CD14-positive monocyte (primary cell): ENCODE results near the gene U2SURP. TPM values are rescaled to one million over a fixed set of nuclear protein-coding genes. Genes with fewer than 3 reads are reported as not detected.

Source experiments
- DNase-seq, 3 donors: peaks; one replicate each; pipeline ENCODE4 v3.0.0-alpha.2; 2011 to 2022
- H2AFZ ChIP-seq: 2 replicates; pipeline ENCODE4 v1.6.0; 2012; ENCODE audit warnings: mild to moderate bottlenecking, low read depth, low read length, inconsistent platforms; ENCODE audit not compliant: insufficient read depth, poor library complexity, severe bottlenecking
- H3K27ac ChIP-seq, 2 donors: 1 replicate in 1 of 2; 2 replicates in 1 of 2; pipeline ENCODE4 v1.5.1; 2012 to 2013; ENCODE audit warnings: low read length in 2 of 2, control low read depth in 1 of 2, inconsistent platforms in 1 of 2, low read depth in 1 of 2, mild to moderate bottlenecking in 1 of 2
- H3K27me3 ChIP-seq, 2 donors: one replicate each; pipeline versions ENCODE4 v1.6.0 to v1.6.1; 2011 to 2013; ENCODE audit warnings: low read length in 2 of 2; ENCODE audit not compliant: control insufficient read depth in 2 of 2, insufficient read depth in 2 of 2
- H3K36me3 ChIP-seq, 2 donors: replicated peaks in 1 of 2; 1 replicate in 1 of 2; 2 replicates in 1 of 2; pipeline versions ENCODE4 v1.5.1 to v1.6.1; 2012 to 2013; ENCODE audit warnings: low read length in 2 of 2, control low read depth in 1 of 2, inconsistent platforms in 1 of 2, mild to moderate bottlenecking in 1 of 2; ENCODE audit not compliant: insufficient read depth in 2 of 2, control insufficient read depth in 1 of 2
- H3K4me1 ChIP-seq, 2 donors: 1 replicate in 1 of 2; 2 replicates in 1 of 2; pipeline versions ENCODE4 v1.5.1 to v1.6.1; 2012 to 2013; ENCODE audit warnings: low read length in 2 of 2, control low read depth in 1 of 2, inconsistent platforms in 1 of 2, mild to moderate bottlenecking in 1 of 2, moderate library complexity in 1 of 2; ENCODE audit not compliant: insufficient read depth in 2 of 2, control insufficient read depth in 1 of 2
- H3K4me2 ChIP-seq: replicated peaks from 2 replicates; pipeline ENCODE3; 2012; ENCODE audit warnings: low read length, moderate library complexity, mild to moderate bottlenecking; ENCODE audit not compliant: poor library complexity, severe bottlenecking; ENCODE audit errors: extremely low read depth
- H3K4me3 ChIP-seq, 3 experiments: fragments of 200-600 bp in 1 of 3; sonication (generic) in 1 of 3; replicated peaks in 1 of 3; 1 replicate in 2 of 3; 2 replicates in 1 of 3; pipeline ENCODE4 v1.5.1; 2011 to 2013; ENCODE audit warnings: low read length in 3 of 3, mild to moderate bottlenecking in 3 of 3, control low read depth in 2 of 3, low read depth in 2 of 3, inconsistent platforms in 1 of 3, moderate library complexity in 1 of 3
- H3K79me2 ChIP-seq: 2 replicates; pipeline ENCODE4 v1.6.0; 2012; ENCODE audit warnings: mild to moderate bottlenecking, control low read depth, inconsistent platforms, low read length, moderate library complexity; ENCODE audit not compliant: insufficient read depth
- H3K9ac ChIP-seq: 2 replicates; pipeline ENCODE4 v1.6.0; 2017; ENCODE audit warnings: low read length, mild to moderate bottlenecking; ENCODE audit not compliant: insufficient read depth, poor library complexity, severe bottlenecking
- H3K9me3 ChIP-seq, 2 donors: replicated peaks in 1 of 2; 1 replicate in 1 of 2; 2 replicates in 1 of 2; pipeline versions ENCODE4 v1.5.1 to v1.6.1; 2012 to 2013; ENCODE audit warnings: low read length in 2 of 2, control low read depth in 1 of 2; ENCODE audit not compliant: control insufficient read depth in 1 of 2, insufficient read depth in 1 of 2
- H4K20me1 ChIP-seq: 2 replicates; pipeline ENCODE4 v1.6.0; 2012; ENCODE audit warnings: mild to moderate bottlenecking, low read length, control low read depth, moderate library complexity; ENCODE audit not compliant: insufficient read depth
- H3K27ac Mint-ChIP-seq, 7 donors: one replicate each; pipeline ENCODE4 v1.8.0; 2020; ENCODE audit warnings: mild to moderate bottlenecking in 7 of 7, mixed read lengths in 7 of 7, moderate library complexity in 6 of 7, inconsistent platforms in 2 of 7
- H3K27me3 Mint-ChIP-seq, 3 donors: one replicate each; pipeline ENCODE4 v1.8.0; 2021 to 2022; ENCODE audit warnings: low read depth in 3 of 3, mild to moderate bottlenecking in 3 of 3, mixed read lengths in 3 of 3, moderate library complexity in 3 of 3, inconsistent platforms in 1 of 3
- H3K36me3 Mint-ChIP-seq, 2 donors: one replicate each; pipeline ENCODE4 v1.8.0; 2020; ENCODE audit warnings: mixed read lengths in 2 of 2, inconsistent platforms in 1 of 2, mild to moderate bottlenecking in 1 of 2
- H3K4me1 Mint-ChIP-seq: one replicate; pipeline ENCODE4 v1.8.0; 2020; ENCODE audit warnings: mild to moderate bottlenecking, mixed read lengths
- H3K4me3 Mint-ChIP-seq, 2 donors: one replicate each; pipeline ENCODE4 v1.8.0; 2020; ENCODE audit warnings: mild to moderate bottlenecking in 2 of 2, mixed read lengths in 2 of 2, moderate library complexity in 1 of 2
- H3K9me3 Mint-ChIP-seq, 7 donors: one replicate each; pipeline ENCODE4 v1.8.0; 2020 to 2022; ENCODE audit warnings: mixed read lengths in 7 of 7, mild to moderate bottlenecking in 6 of 7, moderate library complexity in 6 of 7, inconsistent platforms in 2 of 7
- CTCF ChIP-seq: fragments of 200-600 bp; IDR thresholded peaks from one replicate; pipeline ENCODE4 v1.8.0; 2022; ENCODE audit warnings: antibody characterized with exemption, mild to moderate bottlenecking
- WGBS: methylation state at CpG from one replicate; pipeline ENCODE4 v1.1.5; 2013; ENCODE audit warnings: missing lambda C conversion rate; ENCODE audit not compliant: insufficient coverage; 5-methylcytosine and 5-hydroxymethylcytosine counted together
- intact Hi-C, 2 donors: fragments of 100-400 bp; cut with micrococcal nuclease; formaldehyde crosslinking; loops; one replicate each; pipeline versions ENCODE4 v1.15.0 to v1.15.1; 2023
- polyA plus RNA-seq, 3 donors: library from polyadenylated mRNA; depleted of rRNA in 1 of 3; unstranded in 2 of 3; stranded (reverse) in 1 of 3; fragments of 300-500 nt in 2 of 3; fragments of >200 nt in 1 of 3; fragmentation: Illumina TruSeq in 2 of 3; gene quantifications; 1 replicate in 2 of 3; 2 replicates in 1 of 3; pipeline ENCODE4 v1.2.3, GENCODE V29; 2012 to 2021

Gene U2SURP
- polyA plus RNA-seq, 3 donors = 21.1 to 70.4 (median 51.4) TPM

GRCh38 chr3:142992323-142992722 is 9.0 kb upstream of the U2SURP start:
- no peak for TF ChIP-seq CTCF

GRCh38 chr3:142993958-142994442 is 7.4 kb upstream of the U2SURP start:
- Histone ChIP-seq H3K4me1 (peaks cover 17 to 19% of the 10 kb centered on the region in 2 donors), H3K9ac (no peak overlapping the region), H3K4me3 (no peak overlapping the region), H3K27me3 (no peaks in the 10 kb centered on the region), H3K36me3 (no peaks in the 10 kb centered on the region), H3K9me3 (peaks cover 0 to 3% of the 10 kb centered on the region in 2 donors), H3K27ac (no peak overlapping the region), H3K79me2 (no peaks in the 10 kb centered on the region), H3K4me2 (no peak overlapping the region), H4K20me1 (no peaks in the 10 kb centered on the region), H2AFZ (no peak overlapping the region)
- 27% methylated on average over 3 of the region's 4 CpGs for WGBS
- peak; percentile 90 for TF ChIP-seq CTCF
- Mint-ChIP-seq H3K9me3 (peaks cover 2 to 14% (median 8%) of the 10 kb centered on the region in 7 donors), H3K4me1 (peaks cover 19% of the 10 kb centered on the region), H3K36me3 (no peaks in the 10 kb centered on the region), H3K4me3 (no peak overlapping the region), H3K27me3 (peaks cover 1 to 3% (median 2%) of the 10 kb centered on the region in 3 donors), H3K27ac (peak overlapping the region in 3 of 7 donors; percentile 28 to 50 (median 43))
- DNase-seq = peak; percentile 68 to 84 (median 80)
- intact Hi-C loops = loop anchor here (5.0 to 10.0 kb wide), 3 partner anchors 167 to 397 kb away; partner anchors contain the start of gene PLS1 (in 1 of the 2)

More at GRCh38 chr3:142992323-142992722, 9.0 kb upstream of the U2SURP start:
- intact Hi-C loops = loop anchor here (5.0 to 10.0 kb wide), 3 partner anchors 165 to 395 kb away; partner anchors contain the start of gene PLS1 (in 1 of the 2)
- Mint-ChIP-seq H3K27me3 (peaks cover 1 to 3% (median 2%) of the 10 kb centered on the region in 3 donors), H3K9me3 (peaks cover 2 to 14% (median 8%) of the 10 kb centered on the region in 7 donors), H3K27ac (no peak overlapping the region), H3K4me1 (peaks cover 19% of the 10 kb centered on the region), H3K4me3 (no peak overlapping the region), H3K36me3 (no peaks in the 10 kb centered on the region)
- Histone ChIP-seq H3K27ac (no peak overlapping the region), H3K9me3 (peaks cover 0 to 3% of the 10 kb centered on the region in 2 donors), H3K4me2 (no peak overlapping the region), H3K4me1 (peaks cover 17 to 19% of the 10 kb centered on the region in 2 donors), H3K79me2 (no peaks in the 10 kb centered on the region), H3K27me3 (no peaks in the 10 kb centered on the region), H2AFZ (no peak overlapping the region), H3K9ac (no peak overlapping the region), H3K4me3 (no peak overlapping the region), H4K20me1 (no peaks in the 10 kb centered on the region), H3K36me3 (no peaks in the 10 kb centered on the region)
- DNase-seq = no peak
- 92% methylated on average over 7 of the region's 7 CpGs for WGBS
